ENCODE data around the gene ZNF496. TPM values are rescaled to one million over a fixed set of nuclear protein-coding genes. Genes with fewer than 3 reads are reported as not detected.
"Not testable (repeated sequence)": the region's sequence is repeated elsewhere in the genome, so short reads cannot be mapped to it uniquely, and the experiment has no call there.

The ZNF496 gene
- total and polyA plus RNA-seq, 2 of the 13 experiments (the other 11 are each of a cell fraction or from before 2014, with no cell fraction given): 14.8 to 18.6 TPM

DNA sequence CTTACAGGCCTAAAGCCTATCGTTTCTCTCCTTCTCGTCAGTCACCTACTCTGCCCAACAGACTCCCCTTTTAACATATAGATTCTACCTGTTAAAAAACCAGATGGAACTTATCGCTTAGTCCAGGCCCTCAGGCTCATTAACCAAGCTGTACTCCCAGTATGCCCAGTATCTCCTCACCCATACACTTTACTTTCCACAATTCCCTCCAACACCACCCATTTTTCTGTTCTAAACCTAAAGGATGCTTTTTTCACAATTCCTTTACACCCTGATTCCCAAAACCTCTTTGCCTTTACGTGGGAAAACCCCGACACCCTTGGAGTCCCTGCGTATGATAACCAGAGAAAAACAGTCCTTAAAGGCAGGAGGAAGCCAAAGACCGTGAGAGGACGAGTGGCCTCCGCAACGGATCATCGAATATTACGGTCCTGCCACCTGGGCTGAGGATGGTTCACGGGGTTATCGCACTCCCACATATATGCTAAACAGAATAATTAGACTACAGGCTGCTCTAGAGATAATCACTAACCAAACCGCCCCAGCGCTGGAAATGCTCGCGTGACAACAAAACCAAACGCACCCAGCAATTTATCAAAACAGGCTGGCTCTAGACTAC is 42.3 kb downstream of the ZNF496 start:
- FAIRE-seq; H4K20me1 ChIP-seq (ENCODE audit: insufficient read depth, low read length); POLR2A ChIA-PET; H3K36me3 ChIP-seq (replicated peaks in 1 of 2; ENCODE audit: control insufficient read depth in 1 of 2, insufficient read depth in 2 of 2, low read length in 2 of 2); H2AFZ ChIP-seq (ENCODE audit: low read length); H3K27me3 ChIP-seq (ENCODE audit: control insufficient read depth in 1 of 2, insufficient read depth in 2 of 2, low read length in 2 of 2); DNase-seq (ENCODE audit: low spot score); H3K9me3 ChIP-seq (ENCODE audit: low read length); BruUV-seq (replicated peaks); intact Hi-C loops (cut with micrococcal nuclease; ENCODE audit: unreplicated experiment); in situ Hi-C loops (cut with HindIII; ENCODE audit: extremely low pct_ligation_motif_present, low pct_unique_long_range_greater_than_20kb); ATAC-seq; H3K27ac ChIP-seq (ENCODE audit: extremely low read length, insufficient read depth, low read length); H3K4me1 ChIP-seq (ENCODE audit: insufficient read depth, low read length); CTCF ChIA-PET (ENCODE audit: low intra/inter-chr PET ratio, low total read pairs); H3K9ac ChIP-seq (ENCODE audit: insufficient read depth, low read depth, low read length); H3K4me3 ChIP-seq (replicated peaks in 1 of 3; ENCODE audit: insufficient read depth in 1 of 3, low read depth in 2 of 3, low read length in 3 of 3); H3K79me2 ChIP-seq (ENCODE audit: insufficient read depth, low read length); H3K4me2 ChIP-seq (ENCODE audit: low read depth, low read length): not testable (repeated sequence)
- 89% methylated on average over 19 of the region's 19 CpGs for WGBS (ENCODE audit: low lambda C conversion rate)

GRCh38 chr1:247288341-247288740 is 43.3 kb downstream of the ZNF496 start:
- intact Hi-C loops (cut with micrococcal nuclease; ENCODE audit: unreplicated experiment) (no loop called here), in situ Hi-C loops (cut with HindIII; ENCODE audit: extremely low pct_ligation_motif_present, low pct_unique_long_range_greater_than_20kb) (no loop called here)
- Histone ChIP-seq H3K9me3 (ENCODE audit: low read length) (no peaks in the 10 kb centered on the region), H2AFZ (ENCODE audit: low read length) (no peak overlapping the region), H3K36me3 (replicated peaks in 1 of 2; ENCODE audit: control insufficient read depth in 1 of 2, insufficient read depth in 2 of 2, low read length in 2 of 2) (no peaks in the 10 kb centered on the region), H3K27me3 (ENCODE audit: control insufficient read depth in 1 of 2, insufficient read depth in 2 of 2, low read length in 2 of 2) (no peaks in the 10 kb centered on the region), H3K79me2 (ENCODE audit: insufficient read depth, low read length) (no peaks in the 10 kb centered on the region), H3K4me3 (replicated peaks in 1 of 3; ENCODE audit: insufficient read depth in 1 of 3, low read depth in 2 of 3, low read length in 3 of 3) (no peak overlapping the region), H3K27ac (ENCODE audit: extremely low read length, insufficient read depth, low read length) (no peak overlapping the region), H4K20me1 (ENCODE audit: insufficient read depth, low read length) (no peaks in the 10 kb centered on the region), H3K9ac (ENCODE audit: insufficient read depth, low read depth, low read length) (no peak overlapping the region), H3K4me2 (ENCODE audit: low read depth, low read length) (no peak overlapping the region), H3K4me1 (ENCODE audit: insufficient read depth, low read length) (no peaks in the 10 kb centered on the region)
- no TSS peak for BruUV-seq (replicated peaks)
- ChIA-PET POLR2A (no interaction called here), CTCF (ENCODE audit: low intra/inter-chr PET ratio, low total read pairs) (no interaction called here)
- 72% methylated on average over 4 of the region's 6 CpGs for WGBS (ENCODE audit: low lambda C conversion rate)
- ATAC-seq (no peak), FAIRE-seq (no peak), DNase-seq (ENCODE audit: low spot score) (no peak)
- TF ChIP-seq, protein P1, sequence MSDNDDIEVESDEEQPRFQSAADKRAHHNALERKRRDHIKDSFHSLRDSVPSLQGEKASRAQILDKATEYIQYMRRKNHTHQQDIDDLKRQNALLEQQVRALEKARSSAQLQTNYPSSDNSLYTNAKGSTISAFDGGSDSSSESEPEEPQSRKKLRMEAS (IDR thresholded peaks at IDR 0.05): no peak
- TF ChIP-seq ZBTB21 (CRISPR knock-in tag; IDR thresholded peaks at IDR 0.05) (no peak), NONO (IDR thresholded peaks at IDR 0.05) (no peak), NONO (CRISPR knock-in tag; conservative IDR thresholded peaks at IDR 0.05) (no peak), NFE2 (CRISPR knock-in tag; IDR thresholded peaks at IDR 0.05) (no peak), NR2F6 (IDR thresholded peaks at IDR 0.05) (no peak), NR2F6 (CRISPR knock-in tag; IDR thresholded peaks at IDR 0.05) (no peak), AKAP8 (CRISPR knock-in tag; IDR thresholded peaks at IDR 0.05) (no peak), FOXP1 (IDR thresholded peaks at IDR 0.05) (no peak), FOXP1 (CRISPR knock-in tag; IDR thresholded peaks at IDR 0.05) (no peak), ZNF710 (CRISPR knock-in tag; IDR thresholded peaks at IDR 0.05; ENCODE audit: borderline replicate concordance) (no peak), ZNF350 (CRISPR knock-in tag; IDR thresholded peaks at IDR 0.05; ENCODE audit: borderline replicate concordance, low read depth) (no peak)
- TF ChIP-seq, protein P2, sequence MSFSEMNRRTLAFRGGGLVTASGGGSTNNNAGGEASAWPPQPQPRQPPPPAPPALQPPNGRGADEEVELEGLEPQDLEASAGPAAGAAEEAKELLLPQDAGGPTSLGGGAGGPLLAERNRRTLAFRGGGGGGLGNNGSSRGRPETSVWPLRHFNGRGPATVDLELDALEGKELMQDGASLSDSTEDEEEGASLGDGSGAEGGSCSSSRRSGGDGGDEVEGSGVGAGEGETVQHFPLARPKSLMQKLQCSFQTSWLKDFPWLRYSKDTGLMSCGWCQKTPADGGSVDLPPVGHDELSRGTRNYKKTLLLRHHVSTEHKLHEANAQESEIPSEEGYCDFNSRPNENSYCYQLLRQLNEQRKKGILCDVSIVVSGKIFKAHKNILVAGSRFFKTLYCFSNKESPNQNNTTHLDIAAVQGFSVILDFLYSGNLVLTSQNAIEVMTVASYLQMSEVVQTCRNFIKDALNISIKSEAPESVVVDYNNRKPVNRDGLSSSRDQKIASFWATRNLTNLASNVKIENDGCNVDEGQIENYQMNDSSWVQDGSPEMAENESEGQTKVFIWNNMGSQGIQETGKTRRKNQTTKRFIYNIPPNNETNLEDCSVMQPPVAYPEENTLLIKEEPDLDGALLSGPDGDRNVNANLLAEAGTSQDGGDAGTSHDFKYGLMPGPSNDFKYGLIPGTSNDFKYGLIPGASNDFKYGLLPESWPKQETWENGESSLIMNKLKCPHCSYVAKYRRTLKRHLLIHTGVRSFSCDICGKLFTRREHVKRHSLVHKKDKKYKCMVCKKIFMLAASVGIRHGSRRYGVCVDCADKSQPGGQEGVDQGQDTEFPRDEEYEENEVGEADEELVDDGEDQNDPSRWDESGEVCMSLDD (CRISPR knock-in tag; IDR thresholded peaks at IDR 0.05; ENCODE audit: borderline replicate concordance): no peak
- TF ChIP-seq, protein P3, sequence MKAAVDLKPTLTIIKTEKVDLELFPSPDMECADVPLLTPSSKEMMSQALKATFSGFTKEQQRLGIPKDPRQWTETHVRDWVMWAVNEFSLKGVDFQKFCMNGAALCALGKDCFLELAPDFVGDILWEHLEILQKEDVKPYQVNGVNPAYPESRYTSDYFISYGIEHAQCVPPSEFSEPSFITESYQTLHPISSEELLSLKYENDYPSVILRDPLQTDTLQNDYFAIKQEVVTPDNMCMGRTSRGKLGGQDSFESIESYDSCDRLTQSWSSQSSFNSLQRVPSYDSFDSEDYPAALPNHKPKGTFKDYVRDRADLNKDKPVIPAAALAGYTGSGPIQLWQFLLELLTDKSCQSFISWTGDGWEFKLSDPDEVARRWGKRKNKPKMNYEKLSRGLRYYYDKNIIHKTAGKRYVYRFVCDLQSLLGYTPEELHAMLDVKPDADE (CRISPR knock-in tag; IDR thresholded peaks at IDR 0.05): no peak
